ENCODE data around the gene NFKBIA. TPM values are rescaled to one million over a fixed set of nuclear protein-coding genes. Genes with fewer than 3 reads are reported as not detected.

Gene NFKBIA
- total RNA-seq, 2 donors from 2014 or later: 366 to 378 TPM

- no peak overlapping the region for H3K27ac ChIP-seq
- TF ChIP-seq CTCF (IDR thresholded peaks at IDR 0.05): no peak
- no peak overlapping the region for H3K4me3 ChIP-seq
- no peaks in the 10 kb centered on the region for H3K9me3 ChIP-seq
- no peaks in the 10 kb centered on the region for H3K27me3 ChIP-seq (replicated peaks; ENCODE audit: insufficient read depth)
- ATAC-seq (ENCODE audit: insufficient number of reproducible peaks, low FRiP score, low read depth) (no peak), DNase-seq (ENCODE audit: low spot score) (no peak)
- H3K36me3 ChIP-seq: peaks cover 17% of the 10 kb centered on the region
- peaks cover 17 to 34% of the 10 kb centered on the region in 2 donors for H3K4me1 ChIP-seq (ENCODE audit: control insufficient read depth in 1 of 2, low read depth in 2 of 2)
Observed at GRCh38 chr14:35395283-35395682, 9.3 kb downstream of the NFKBIA start.

- Histone ChIP-seq H3K27ac (no peak overlapping the region), H3K4me3 (no peak overlapping the region), H3K9me3 (no peaks in the 10 kb centered on the region), H3K36me3 (peaks cover 10% of the 10 kb centered on the region), H3K27me3 (replicated peaks; ENCODE audit: insufficient read depth) (no peaks in the 10 kb centered on the region), H3K4me1 (ENCODE audit: control insufficient read depth in 1 of 2, low read depth in 2 of 2) (peaks cover 12 to 26% of the 10 kb centered on the region in 2 donors)
- ATAC-seq (ENCODE audit: insufficient number of reproducible peaks, low FRiP score, low read depth) (no peak), DNase-seq (ENCODE audit: low spot score) (no peak)
- no peak for TF ChIP-seq CTCF (IDR thresholded peaks at IDR 0.05)
Observed at GRCh38 chr14:35394326-35395013, 10.1 kb downstream of the NFKBIA start.

- Histone ChIP-seq H3K4me1 (ENCODE audit: control insufficient read depth in 1 of 2, low read depth in 2 of 2) (peaks cover 5 to 20% of the 10 kb centered on the region in 2 donors), H3K36me3 (peaks cover 4% of the 10 kb centered on the region), H3K4me3 (no peak overlapping the region), H3K27ac (no peak overlapping the region), H3K9me3 (no peaks in the 10 kb centered on the region), H3K27me3 (replicated peaks; ENCODE audit: insufficient read depth) (no peaks in the 10 kb centered on the region)
- DNase-seq (ENCODE audit: low spot score) (no peak), ATAC-seq (ENCODE audit: insufficient number of reproducible peaks, low FRiP score, low read depth) (no peak)
- TF ChIP-seq CTCF (IDR thresholded peaks at IDR 0.05): no peak
Observed at GRCh38 chr14:35393826-35394225, 10.7 kb downstream of the NFKBIA start.

DNA sequence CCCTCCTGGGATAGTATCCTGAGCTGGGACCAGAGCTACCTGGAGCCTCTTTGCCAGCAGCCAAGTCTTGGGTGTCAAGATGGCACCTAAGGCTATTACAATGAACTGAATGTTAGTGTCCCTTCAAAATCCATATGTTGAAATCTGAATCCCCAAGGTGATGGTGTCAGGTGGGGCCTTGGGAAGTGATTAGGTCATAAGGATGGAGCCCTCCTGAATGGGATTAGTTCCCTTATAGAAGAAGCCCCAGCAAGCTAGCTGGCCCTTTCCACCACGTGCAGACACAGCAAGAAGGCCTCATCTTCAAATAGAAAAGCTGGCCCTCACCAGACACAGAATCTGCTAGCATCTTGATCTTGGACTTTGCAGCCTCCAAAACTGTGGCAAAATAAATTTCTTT, 12.4 kb downstream of the NFKBIA start:
- ATAC-seq (ENCODE audit: insufficient number of reproducible peaks, low FRiP score, low read depth): no peak

GRCh38 chr14:35391388-35391710, 13.2 kb downstream of the NFKBIA start:
- Histone ChIP-seq H3K36me3 (no peaks in the 10 kb centered on the region), H3K4me3 (no peak overlapping the region), H3K9me3 (no peaks in the 10 kb centered on the region), H3K27ac (no peak overlapping the region), H3K4me1 (ENCODE audit: control insufficient read depth in 1 of 2, low read depth in 2 of 2) (peaks cover 0 to 4% of the 10 kb centered on the region in 2 donors), H3K27me3 (replicated peaks; ENCODE audit: insufficient read depth) (no peaks in the 10 kb centered on the region)
- no peak for DNase-seq (ENCODE audit: low spot score)
- ATAC-seq (ENCODE audit: insufficient number of reproducible peaks, low FRiP score, low read depth): no peak
- TF ChIP-seq CTCF (IDR thresholded peaks at IDR 0.05): no peak

More for the DNA sequence above, 12.4 kb downstream of the NFKBIA start:
- Histone ChIP-seq H3K27ac (no peak overlapping the region), H3K36me3 (no peaks in the 10 kb centered on the region), H3K4me1 (ENCODE audit: control insufficient read depth in 1 of 2, low read depth in 2 of 2) (peaks cover 0 to 4% of the 10 kb centered on the region in 2 donors), H3K4me3 (no peak overlapping the region), H3K27me3 (replicated peaks; ENCODE audit: insufficient read depth) (no peaks in the 10 kb centered on the region), H3K9me3 (no peaks in the 10 kb centered on the region)
- TF ChIP-seq CTCF (IDR thresholded peaks at IDR 0.05): no peak
- no peak for DNase-seq (ENCODE audit: low spot score)
